IPS-NIHi11 (cell line): ENCODE results near the gene PARN.
"Not testable (repeated sequence)": the region's sequence is repeated elsewhere in the genome, so short reads cannot be mapped to it uniquely, and the experiment has no call there.

ENCODE experiments used
- DNase-seq: peaks from one replicate; pipeline ENCODE4 v3.0.0; 2012; ENCODE audit warnings: mixed read lengths, low spot score

Gene PARN

DNA sequence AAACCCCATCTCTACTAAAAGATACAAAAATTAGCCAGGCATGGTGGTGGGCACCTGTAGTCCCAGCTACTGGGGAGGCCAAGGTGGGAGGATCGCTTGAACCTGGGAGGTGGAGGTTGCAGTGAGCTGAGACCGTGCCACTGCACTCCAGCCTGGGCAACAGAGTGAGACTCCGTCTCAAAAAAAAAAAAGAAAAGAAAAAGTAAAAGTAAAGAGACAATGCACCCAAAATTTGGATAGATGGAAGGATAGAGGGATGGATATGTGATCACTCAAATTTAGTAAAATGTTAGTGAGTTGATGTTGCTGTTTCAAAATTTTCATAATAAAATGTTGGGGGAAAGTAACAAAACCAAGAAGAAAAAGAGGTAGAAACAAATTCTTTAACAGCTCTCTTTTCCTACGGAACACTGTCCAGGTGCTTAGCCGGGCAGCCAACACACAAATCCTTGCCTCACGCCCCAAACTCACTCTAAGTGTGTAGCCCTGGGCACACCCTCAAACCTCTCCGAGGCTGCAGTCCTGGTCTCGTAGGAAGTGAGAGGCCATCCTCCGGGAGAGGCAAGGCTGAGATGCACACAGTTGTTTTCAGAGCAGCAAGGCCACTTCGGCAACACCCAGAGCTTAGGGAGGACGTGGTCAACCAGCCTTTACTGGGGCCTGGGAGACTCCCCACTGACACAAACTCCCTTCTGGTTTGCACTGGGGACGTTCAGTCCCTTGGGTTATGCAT is 228.9 kb downstream of the PARN start:
- DNase-seq, result not testable (repeated sequence)

DNA sequence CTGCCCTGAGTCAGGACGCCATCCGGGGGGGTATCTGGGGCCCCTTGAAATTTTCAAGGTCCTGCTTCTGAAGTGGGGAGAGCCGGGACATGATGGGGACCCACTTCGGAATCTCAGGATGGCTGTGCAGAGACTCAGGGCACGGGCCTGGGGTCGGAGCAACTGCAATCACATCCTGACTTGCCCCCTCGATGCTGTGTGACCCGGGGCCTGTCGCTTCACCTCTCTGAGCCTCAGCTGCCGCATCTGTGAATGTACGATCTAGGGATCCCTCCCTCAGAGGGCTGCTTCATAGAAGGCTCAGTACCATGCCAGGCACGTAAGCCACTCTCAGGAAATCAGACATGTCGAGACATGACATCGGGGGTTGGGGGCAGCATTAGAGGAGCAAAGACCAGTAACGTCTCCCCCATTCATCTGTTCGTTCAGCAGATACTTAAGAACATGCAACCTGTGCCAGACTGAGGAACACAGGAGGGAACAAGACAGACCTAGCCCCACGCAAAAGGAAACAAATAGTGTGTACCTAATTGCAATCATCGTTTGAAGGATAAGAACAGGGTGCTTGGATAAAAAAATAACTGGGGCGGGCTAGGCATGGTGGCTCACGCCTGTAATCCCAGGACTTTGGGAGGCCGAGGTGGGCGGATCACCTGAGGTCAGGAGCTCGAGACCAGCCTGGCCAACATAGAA is 229.6 kb downstream of the PARN start:
- no peak for DNase-seq

DNA sequence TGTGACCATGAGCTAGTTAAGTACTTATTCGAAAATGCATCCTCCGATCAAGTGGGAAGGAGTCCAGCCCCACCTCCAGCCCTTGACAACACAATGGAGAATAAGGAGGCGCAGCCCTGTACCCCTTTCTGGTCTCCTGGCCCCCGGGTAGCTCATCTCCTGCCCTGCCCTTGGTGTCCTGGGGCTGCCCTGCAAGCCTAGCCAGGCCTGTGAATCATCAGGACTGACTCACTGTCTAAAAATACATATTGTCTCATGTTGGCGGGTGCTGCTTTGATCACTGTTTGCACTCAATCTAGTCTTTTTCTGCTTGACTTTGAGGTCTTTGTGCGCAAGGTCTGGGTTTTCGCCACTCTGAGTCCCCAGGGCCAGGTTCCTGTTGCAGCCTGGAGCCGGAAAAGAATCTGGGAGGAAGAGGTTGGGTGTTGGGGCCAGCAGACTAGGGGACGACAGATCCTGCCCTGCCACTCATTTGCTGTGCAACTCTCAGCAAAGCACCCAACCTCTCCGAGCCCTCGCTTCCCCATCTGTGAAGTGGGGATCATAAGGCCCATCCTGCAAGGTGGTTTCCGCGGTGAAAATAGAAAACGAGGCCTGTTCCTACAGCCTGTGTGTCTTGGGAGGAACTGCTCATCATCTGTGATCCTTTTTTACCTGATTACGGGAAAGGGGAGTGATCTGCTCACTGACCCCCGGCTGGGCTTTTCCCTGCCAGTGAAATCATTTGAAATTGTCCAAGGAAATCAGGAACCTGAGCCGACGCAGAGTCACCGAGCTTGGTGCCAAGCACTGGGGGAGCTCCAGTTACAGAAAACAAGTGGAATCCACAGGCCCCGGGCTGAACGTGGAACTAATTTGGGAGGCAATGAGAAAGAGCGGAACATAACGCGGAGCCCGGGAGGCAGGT is 230.4 kb downstream of the PARN start:
- peak; percentile 22 for DNase-seq

- no peak for DNase-seq
These were observed 231.9 kb downstream of the PARN start for GRCh38 chr16:14398014-14398717.

DNA sequence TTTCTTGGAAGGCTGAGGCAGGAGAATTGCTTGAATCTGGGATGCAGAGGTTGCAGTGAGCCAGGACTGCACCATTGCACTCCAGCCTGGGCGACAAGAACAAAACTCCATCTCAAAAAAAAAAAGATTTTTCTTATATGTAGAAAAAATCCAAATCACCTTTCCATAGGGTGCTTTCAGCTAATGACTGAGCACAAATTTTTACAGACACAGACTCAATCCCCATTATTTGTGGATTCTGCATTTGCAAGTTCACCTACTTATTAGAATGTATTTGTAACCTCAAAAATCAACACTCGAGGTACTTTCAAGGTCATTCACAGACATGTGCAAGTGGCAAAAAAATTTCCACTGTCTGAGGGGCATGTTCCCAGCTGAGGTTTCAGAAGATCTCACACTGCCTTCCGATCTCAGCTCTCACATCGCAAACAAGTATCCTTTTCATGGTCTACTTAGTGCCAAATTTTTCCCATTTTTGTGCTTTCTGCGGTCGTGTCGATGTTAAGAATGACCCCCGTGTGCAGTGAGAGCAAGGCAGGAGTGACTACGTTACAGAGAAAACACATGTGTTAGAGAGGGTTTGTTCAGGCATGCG is 234.3 kb downstream of the PARN start:
- not testable (repeated sequence) for DNase-seq

- no peak for DNase-seq
These were observed 235.2 kb downstream of the PARN start for GRCh38 chr16:14394834-14395233.

DNA sequence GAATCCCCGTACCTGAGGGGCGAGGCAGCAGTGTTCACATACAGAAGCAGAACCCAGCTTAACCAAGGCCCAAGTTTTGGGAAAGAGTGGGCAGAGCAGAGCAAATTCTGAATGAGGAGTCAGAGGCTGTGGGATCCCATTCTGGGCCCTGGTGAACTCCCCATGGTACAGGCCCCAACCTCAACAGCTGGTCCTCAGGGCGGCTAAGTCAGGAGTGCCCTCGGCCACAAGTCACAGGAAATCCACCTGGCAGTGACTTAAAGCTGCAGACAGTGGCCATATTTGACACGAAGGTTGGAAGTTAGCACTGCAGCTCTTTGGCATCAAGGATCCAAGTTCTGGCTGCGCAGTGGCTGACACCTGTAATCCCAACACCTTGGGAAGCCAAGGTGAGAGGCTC is 237.1 kb downstream of the PARN start:
- peak; percentile 4 for DNase-seq

GRCh38 chr16:14389359-14389758 is 240.7 kb downstream of the PARN start:
- peak; percentile 7 for DNase-seq

- DNase-seq, result no peak
These were observed 241.8 kb downstream of the PARN start for GRCh38 chr16:14388243-14388642.

- DNase-seq, result no peak
These were observed 243.9 kb downstream of the PARN start for GRCh38 chr16:14386115-14386514.
